ENCODE results near the gene AAR2.

The AAR2 gene

DNA sequence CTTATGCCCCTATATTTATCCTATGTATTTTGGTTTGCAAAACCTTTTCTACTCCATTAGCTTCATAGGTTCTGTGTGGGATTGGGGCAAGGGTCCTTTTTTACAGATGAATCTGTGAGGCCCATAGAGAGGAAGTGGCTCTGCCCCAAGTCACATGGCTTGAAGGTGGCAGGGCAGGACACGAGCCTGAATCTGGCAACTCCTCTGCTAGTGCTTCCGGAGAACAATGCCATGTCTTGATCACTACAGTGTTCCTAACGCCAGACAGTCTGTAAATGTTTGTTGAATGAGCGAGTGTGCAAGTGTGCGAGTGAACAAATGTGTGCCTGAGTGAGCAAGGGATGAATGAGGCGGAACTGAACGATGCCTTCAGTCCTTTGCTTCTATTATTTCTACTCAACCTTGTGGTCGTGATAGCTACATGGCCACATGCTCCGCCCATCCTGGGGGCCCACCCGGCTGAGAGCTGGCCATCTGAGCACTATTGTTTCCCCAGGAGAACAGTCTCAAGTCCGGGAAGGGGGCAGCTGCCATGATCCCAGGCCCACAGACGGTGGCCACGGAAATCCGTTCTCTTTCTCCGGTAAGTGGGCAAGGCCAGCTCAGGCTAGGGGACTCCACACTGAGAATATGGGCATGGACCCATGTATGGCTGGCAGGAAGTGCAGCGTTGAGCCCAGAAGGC is 17.8 kb upstream of the AAR2 start:
- DNase-seq (ENCODE audit: low spot score), result no peak

DNA sequence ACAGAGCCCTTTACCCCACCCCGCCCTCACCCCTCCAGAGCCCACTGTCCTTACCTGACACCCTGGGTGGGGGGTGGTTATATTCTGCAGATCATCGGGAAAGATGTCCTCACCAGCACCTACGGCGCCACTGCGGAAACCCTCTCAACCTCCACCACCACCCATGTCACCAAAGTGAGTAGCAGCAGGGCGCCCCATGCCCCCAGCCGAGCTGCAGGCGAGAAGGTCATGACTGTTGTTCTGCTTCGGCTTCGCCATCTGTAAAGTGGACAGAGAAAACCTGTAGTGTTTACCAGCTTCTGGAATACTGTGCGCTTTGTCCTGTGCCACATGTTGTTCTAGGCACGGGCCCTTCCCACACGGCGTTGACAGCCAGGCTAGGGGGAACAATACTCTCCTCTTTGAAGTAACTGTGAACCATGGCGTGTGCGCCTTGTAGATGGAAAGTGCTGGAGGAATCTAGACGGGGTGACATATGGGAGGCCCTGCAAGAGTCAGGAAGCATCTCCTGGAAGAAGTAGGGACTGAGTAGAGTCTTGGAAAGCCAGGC is 16.5 kb upstream of the AAR2 start:
- DNase-seq (ENCODE audit: low spot score), result peak; percentile 42

DNA sequence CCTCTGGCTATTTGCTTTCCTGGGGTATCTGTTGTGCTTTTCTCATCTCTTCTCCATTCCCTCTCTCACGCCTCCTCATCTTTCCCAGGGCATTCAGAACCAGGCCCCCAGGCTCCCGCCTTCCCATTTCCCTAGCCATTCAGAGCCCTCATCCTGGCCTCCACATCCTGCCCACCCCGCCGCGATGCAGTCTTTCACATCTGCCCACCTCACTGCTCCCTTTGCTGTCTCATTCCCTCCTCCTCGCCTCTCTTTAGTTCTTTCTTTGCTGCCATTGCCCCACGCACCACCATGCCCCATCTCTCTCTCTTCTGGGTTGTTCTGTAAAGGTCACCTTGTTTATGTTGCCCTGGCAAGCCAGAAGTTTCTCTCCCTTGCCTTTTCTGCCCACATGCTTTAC is 10.6 kb upstream of the AAR2 start:
- DNase-seq (ENCODE audit: low spot score), result no peak

DNA sequence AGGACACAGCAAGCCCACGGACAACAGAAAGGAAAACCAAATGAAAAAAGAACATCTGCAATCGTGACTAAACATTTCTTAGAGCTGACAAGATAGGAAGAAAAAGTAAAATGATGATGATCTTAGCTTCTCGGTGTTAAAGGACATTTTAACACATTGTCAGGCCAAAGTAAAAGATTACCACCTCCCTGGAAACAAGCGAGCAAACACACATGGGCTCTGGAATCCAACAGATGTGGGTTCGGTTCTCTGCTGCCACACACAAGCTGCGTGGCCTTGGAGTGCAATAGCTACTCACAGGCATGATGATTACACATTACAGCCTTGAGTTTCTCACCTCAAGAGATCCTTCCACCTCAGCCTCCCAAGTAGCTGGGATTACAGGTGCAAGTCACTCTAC is 7.5 kb upstream of the AAR2 start:
- no peak for DNase-seq (ENCODE audit: low spot score)

DNA sequence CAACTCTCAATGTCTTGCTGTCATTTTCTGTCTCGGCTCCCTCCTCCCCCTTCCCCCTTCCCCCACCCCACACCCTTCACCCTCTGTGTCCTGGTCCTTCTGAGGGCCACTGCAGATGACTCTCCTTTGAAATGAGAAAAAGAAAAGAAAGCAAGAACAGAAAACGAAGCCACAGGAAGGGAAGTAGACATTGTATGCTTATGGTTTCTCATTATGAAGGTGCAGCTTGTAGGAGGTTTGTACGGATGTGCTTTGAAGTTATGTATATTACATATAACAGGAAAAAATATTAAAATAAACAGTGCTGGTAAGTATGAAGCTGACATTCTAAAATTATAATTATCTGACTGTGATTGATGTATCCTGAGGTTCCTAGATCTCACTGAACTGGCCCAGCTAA is 6.3 kb upstream of the AAR2 start:
- DNase-seq (ENCODE audit: low spot score), result no peak

DNA sequence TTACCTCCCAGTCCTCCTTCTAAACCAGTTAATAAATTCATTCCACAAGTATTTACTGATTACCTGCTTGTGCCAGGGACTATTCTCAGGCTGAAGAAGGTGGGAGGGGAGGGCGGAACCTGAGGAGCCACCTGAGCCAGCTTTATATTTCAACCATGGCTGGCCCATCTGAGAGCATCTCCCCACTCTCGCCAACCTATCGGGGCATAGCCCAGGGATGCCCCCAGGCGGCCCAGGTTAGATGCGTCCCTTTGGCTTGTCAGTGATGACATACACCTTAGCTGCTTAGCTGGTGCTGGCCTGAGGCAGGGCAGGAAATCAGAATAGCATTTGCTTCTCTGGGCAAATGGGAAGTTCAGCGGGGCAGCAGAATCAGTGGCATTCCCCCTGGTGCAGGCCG is 4.9 kb upstream of the AAR2 start:
- no peak for DNase-seq (ENCODE audit: low spot score)

DNA sequence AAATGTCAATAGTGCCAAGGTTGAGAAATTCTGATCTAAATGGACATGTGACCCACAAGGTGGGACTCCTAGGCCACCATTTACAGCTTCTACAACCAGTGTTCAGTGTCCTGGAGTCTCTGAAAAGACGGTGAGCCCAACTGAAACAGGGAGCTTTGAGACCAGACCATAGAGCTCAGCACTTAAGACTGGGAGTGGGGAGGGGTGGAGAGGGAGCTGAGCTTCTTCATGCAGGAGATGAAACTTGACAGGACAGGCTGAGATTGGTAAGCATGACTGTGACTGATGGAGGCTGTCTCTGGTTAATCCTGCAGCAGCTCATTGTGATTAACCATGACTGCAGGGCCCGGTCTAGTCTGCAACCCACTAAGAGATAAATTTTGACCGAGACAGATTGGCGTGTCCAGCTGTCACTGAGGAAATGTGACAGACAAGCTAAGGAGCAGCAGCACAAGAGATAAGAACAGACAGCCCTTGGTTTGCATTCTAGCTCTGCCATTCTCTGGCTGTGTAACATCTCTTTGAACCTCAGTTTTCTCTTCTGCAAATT is 1.4 kb upstream of the AAR2 start:
- no peak for DNase-seq (ENCODE audit: low spot score)

DNA sequence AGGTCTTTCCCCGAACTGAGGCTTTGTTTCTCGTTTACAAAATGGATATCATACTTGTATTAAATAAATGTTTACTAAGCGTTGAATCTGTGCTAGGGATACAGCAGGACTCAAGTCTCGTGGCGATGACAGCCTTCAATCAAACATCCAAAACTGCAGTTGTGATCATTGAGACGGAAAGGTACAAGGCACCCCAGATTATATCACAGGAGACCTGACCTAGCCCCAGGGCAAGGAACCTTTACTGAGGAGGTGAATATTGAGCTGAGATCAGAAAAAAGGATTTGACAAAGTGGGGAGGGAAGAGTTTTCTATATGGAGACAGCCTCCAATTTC is 476 bp downstream of the AAR2 start:
- no peak for DNase-seq (ENCODE audit: low spot score)

DNA sequence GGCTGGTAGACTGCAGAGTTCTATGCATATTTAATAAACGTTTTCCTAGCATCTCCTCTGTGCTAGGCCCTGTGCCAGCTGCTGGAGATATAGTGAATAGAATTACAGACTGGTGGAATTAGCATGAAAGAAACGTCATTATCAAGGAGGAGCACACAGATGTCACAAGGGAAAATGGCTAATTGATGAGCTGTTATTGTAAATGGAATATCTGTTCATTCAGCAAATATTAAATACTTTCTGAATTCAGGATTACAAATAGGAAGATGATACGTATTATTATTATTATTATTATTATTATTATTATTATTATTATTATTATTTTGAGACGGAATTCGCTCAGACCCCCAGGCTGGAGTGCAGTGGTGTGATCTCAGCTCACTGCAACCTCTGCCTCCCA is 1.2 kb downstream of the AAR2 start:
- DNase-seq (ENCODE audit: low spot score), result no peak

DNA sequence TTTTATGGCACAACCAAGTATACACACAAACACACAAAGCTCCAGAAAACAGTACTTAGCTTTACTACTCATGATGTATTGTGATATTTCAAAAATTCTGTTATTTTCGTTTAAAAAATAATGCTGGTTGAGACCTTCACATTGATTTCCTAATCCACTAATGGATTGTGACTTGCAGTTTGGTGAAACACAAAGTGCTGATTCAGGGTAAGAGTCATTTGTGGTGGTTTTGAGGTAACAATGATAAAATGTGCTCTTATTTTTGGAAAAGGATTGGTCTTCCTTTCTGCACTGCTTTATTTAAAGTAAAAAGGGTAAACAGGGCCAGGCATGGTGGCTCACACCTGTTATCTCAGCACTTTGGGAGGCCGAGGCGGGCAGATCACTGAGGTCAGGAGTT is 1.9 kb downstream of the AAR2 start:
- DNase-seq (ENCODE audit: low spot score), result no peak

DNA sequence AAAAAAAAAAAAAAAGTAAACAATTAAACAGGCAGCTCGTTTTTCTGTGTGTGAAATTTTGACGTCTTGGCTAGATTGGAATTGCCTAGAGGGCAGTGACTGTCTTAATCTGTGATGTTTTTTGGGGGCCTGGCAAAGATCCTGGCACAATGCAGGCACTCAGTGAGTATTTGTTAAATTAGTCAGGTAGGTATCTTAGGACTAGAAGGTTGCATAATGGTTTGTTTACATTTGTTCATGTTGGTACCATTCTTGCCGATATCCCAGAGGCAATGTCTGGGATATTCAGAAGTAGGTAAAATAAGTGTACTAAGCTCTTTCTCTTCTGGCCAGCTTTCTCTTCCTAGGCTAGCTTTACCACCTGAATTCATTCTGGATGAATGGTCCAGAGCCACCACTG is 2.5 kb downstream of the AAR2 start:
- no peak for DNase-seq (ENCODE audit: low spot score)

DNA sequence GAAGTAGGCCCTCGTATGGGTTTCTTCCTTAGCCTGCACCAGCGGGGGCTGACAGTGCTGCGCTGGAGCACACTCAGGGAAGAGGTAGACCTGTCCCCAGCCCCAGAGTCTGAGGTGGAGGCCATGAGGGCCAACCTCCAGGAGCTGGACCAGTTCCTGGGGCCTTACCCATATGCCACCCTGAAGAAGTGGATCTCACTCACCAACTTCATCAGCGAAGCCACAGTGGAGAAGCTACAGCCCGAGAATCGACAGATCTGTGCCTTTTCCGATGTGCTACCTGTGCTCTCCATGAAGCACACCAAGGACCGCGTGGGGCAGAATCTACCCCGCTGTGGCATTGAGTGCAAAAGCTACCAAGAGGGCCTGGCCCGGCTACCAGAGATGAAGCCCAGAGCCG is 3.8 kb downstream of the AAR2 start:
- DNase-seq (ENCODE audit: low spot score), result no peak

DNA sequence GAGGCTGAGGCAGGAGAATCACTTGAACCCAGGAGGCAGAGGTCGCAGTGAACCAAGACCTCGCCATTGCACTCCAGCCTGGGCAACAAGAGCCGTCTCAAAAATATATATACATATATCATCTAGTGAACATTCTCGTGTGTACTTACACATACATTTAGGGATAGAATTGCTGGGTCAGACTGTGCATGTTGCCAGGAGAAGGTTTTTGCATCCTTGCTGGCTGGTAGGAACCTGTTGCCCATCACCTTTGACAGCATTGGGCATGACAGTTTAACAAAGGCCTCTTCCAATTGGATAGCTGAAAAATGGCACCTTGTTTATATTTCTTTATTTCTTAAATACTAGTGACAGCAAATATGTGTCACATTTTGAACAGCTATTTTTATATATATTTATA is 5.4 kb downstream of the AAR2 start:
- no peak for DNase-seq (ENCODE audit: low spot score)

DNA sequence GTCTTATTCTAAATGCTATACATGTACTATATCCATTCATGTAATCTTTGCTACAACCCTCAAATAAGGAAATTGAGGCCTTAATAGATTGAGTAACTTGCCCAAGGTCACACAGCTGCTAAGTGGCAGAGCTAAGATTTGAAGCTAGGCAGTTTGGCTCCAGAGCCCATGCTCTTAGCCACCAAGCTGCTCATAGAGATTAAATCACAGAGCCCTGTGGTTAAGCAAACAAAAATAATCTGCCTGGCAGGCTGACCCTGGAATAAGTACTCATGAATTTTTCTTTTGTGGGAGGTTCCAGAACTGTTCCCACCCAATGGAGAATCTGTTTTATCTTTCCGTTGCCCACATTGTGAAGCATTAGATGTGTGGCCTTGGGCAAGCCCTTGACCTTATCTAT is 7.4 kb downstream of the AAR2 start:
- DNase-seq (ENCODE audit: low spot score), result no peak

DNA sequence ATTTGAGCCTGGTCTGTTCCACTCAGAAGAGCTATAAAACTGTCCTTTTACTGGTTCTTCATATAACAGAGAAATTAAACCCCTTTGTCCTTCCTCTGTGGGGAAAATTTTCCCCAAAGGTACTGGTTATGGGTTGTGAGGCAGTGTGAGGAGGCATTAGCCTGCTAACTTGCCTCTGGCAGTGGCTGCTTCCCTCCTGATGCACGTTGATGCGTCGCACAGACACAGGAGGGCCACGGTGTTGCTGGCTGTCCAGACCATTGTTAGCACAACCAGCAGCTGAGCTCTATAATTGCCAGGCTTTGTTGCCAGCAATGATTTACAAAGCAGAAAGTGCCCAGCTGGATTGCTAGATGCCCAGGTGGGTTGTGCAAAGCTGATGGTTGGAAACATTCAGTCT is 10.1 kb downstream of the AAR2 start:
- no peak for DNase-seq (ENCODE audit: low spot score)

DNA sequence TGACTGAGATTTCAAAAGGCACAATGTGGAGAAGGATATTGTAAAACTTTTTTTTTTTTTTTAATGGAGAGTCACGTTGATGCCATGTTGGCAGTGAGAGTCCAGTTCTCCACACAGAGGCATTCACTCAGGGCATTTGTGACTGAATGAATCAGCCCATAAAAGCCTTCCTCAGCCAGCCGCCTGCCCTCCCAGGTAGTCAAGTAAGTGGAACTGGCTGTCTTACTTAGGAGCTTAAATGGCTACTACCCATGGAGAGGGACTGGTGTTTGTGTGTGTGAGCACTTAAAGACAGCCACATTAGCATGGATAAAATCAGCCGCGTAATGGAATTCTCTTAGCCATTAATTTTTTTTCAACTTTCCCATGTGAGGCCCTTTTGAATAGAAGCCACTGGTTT is 12.6 kb downstream of the AAR2 start:
- no peak for DNase-seq (ENCODE audit: low spot score)

DNA sequence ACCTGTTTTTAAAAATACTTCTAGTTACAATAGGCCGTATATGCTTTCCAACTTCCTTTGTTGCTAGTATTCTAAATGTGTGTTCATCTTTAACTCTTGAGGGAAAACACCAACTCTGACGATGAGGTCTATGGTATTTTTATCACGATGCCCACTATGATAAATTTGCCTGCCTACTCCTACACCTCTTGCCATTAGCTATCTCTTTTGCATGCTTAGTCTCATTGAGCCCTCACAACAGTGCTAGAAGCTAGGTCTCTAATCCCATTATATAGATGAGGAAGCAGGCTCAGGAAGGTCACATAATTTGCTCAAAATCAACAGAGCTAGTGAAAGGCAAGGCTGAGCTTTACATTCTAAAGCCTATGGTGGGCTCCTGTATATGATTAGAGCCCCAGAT is 13.2 kb downstream of the AAR2 start:
- DNase-seq (ENCODE audit: low spot score), result no peak

DNA sequence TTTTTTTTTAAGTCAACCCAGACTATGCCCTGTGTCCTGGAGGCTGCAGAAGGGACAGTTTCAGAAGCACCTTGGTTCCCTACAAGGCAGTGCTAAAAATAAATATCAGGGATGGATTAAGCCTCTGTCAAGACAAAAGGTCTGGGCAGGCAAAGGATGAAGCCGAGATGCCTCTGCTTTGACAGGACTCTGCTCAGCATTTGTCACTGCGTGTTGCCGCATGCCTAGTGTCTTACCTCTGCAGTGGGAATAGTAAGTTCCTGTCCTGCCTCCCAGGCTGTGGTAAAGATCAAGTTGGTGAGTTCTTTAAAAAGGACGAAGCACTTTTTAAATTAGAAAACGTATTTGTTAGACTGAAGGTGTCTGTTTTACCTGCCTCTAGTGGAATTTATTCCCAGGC is 15.1 kb downstream of the AAR2 start:
- no peak for DNase-seq (ENCODE audit: low spot score)

DNA sequence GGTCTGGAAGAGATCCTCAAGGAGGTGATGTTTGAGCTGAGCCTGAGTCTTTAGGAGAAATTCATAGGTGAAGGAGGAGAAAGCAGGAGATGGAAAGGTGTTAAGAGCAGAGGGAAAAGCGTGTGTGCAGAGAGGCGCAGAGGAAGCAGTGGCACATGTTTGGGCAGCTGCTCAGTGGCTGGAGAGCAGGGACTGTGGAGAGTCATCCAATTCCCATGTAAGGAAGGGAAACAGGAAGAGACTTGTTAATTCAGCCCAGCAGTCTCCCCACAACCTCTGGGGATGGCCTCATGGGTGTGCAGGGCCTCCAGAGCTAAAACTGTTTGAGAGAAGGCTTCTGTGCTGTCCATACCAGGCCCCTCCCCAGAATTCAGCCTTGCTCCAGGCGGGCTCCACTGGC is 16.2 kb downstream of the AAR2 start:
- DNase-seq (ENCODE audit: low spot score), result no peak

DNA sequence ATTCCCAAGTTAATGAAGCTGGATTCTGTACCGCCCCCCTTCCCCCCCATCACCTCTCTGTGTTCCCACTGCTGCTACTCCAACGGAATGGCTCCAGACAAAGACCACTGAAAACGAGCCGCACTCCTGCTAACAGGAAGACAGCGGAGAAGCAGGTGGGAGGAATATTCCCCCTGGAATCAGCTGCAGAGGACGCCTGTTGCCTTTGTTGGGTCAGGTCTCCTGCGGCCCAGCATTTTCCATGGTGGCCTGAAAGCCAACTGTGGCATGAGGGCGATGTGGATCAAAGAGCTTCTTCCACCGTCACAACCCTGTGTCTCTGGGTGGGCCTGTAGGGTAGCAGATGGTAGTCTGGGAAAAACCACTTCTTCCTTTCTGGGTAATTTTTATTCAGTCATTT is 16.8 kb downstream of the AAR2 start:
- DNase-seq (ENCODE audit: low spot score), result no peak

DNA sequence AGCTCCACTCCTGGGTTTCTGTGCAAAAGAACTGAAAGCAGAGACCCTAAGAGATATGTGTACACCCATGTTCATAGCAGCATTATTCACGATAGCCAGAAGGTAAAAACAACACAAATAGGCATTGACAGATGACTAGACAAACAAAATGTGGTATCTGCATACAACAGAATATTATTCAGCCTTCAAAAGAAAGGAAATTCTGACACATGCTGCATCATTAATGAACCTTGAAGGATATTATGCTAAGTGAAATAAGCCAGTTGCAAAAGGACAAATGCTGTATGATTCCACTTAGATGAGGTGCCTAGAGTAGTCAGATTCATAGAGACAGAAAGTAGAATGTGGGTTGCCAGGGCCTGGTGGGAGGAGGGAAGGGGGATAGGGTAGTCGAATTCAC is 17.8 kb downstream of the AAR2 start:
- no peak for DNase-seq (ENCODE audit: low spot score)

DNA sequence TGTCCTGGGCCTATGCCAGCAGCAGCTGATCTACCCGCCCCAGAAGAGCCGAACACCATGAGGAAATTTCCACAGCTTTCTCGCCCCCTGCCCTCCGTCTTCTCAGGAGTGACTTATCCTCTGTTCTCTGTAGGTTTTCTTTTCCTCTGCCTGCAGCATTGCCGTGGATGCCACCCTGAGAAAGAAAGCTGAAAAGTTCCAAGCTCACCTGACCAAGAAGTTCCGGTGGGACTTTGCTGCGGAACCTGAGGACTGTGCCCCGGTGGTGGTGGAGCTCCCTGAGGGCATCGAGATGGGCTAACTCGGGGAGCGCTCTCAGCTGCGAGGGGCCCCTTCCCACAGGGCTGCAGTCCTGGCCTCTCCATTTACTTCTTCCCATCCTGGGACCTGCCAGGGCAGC is 19.2 kb downstream of the AAR2 start:
- DNase-seq (ENCODE audit: low spot score), result no peak

DNA sequence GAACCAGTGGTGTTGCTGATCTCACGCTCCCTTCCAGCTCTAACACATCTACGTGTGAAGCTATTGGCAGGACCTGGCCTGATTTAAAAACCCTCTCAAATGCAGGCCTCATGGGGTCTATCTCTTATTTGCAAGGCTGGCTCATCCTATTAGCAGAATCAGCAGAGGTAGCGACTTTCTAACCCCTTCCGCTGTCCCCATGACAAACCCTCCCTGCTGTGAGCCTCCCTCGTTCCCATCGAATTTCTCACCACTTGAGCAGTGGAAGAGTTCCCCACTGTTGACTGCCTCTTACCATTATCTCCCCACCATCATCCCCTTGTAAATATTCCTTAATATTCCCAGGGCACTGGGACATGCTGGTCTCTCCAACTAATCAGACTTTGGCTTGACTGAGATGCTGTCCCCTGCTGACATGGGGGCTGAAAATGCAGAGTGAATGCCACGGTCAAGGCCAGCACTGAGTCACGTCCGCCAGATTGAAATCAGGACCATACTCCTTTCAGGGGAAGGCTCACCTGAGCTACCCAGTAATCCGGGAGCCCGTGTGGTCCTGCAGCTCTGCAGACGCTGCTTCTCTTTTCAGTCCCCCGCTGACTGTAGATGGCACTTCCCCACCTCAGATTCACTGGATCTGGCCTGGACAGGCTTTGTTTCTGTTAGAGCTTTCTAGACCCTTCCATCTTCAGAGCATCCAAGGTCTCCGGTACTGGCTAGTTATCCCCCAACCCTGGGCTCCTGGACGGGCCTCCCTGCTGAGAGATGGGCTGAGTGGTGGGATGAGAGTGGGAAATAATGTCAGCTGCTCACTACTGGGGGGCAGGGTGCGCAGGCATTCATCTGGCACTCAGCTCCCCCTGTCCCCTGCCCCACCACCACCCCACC is 23.1 kb downstream of the AAR2 start:
- no peak for DNase-seq (ENCODE audit: low spot score)
